ENCODE data around the gene LPO.

LPO gene

DNA sequence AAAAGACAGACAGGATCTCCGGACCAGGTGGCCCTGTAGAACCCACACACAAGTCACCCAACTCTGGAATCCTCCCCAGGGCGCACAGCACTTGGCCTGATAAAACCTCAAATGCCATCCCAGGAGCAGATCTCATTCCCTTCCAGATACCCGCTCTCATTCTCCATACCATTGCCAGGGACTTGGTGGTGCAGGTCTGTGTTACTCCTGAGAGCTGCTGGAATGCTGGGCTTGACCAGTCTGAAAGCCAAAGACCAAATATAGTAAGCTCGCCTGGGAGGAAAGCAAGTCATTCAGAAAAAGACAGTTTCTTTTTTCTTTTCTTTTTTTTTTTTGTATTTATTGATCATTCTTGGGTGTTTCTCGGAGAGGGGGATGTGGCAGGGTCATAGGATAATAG is 30.0 kb upstream of the LPO start:
- in situ Hi-C loops (cut with HindIII; ENCODE audit: low pct_unique_long_range_greater_than_20kb, low sequenced_read_pairs), result no loop called here
- no peak for TF ChIP-seq JUND (IDR thresholded peaks at IDR 0.05; ENCODE audit: low read depth)
- no peak for DNase-seq (ENCODE audit: low read depth in 1 of 2, low spot score in 1 of 2)

DNA sequence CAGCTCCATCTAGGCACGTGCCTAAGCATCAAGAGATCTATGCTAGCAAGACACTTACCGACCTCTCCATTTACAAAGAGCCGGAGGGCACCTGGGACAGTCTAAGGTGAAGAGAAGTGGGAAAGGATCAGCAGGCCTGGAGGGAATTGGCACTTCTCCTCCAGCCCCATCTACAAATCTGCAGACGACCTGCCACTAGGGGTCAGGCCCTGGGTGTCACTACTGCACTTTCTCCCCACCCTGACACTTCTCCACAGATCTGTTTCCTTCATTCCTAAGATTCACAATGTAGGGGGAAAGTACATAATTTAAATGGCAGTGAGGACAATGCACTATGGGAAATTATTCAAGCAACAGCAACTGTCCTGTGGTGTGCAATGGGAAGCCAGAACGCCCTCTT is 27.5 kb upstream of the LPO start:
- in situ Hi-C loops (cut with HindIII; ENCODE audit: low pct_unique_long_range_greater_than_20kb, low sequenced_read_pairs), result no loop called here
- TF ChIP-seq JUND (IDR thresholded peaks at IDR 0.05; ENCODE audit: low read depth), result no peak
- no peak for DNase-seq (ENCODE audit: low read depth in 1 of 2, low spot score in 1 of 2)

DNA sequence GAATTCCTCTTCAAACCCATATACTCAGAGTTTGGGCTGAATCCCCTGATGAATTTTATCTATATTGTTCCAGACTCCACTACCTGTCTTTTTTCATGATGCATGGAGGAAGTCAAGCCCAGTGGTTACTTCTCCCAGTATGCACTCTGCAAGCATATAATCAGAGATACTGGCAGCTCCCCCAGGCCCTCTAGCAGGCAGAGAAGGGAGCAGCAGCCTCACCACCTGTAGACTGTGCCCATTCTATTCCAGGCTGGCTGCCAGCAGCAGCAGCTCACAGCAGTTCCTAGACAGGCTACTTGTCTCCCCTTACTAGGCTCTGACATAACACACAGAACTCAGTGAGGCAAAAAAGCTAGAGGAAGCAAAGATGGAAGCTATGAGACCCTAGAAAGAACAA is 22.7 kb upstream of the LPO start:
- peak in 1 of 2 experiments; percentile 18 for DNase-seq (ENCODE audit: low read depth in 1 of 2, low spot score in 1 of 2)
- in situ Hi-C loops (cut with HindIII; ENCODE audit: low pct_unique_long_range_greater_than_20kb, low sequenced_read_pairs), result no loop called here
- no peak for TF ChIP-seq JUND (IDR thresholded peaks at IDR 0.05; ENCODE audit: low read depth)

DNA sequence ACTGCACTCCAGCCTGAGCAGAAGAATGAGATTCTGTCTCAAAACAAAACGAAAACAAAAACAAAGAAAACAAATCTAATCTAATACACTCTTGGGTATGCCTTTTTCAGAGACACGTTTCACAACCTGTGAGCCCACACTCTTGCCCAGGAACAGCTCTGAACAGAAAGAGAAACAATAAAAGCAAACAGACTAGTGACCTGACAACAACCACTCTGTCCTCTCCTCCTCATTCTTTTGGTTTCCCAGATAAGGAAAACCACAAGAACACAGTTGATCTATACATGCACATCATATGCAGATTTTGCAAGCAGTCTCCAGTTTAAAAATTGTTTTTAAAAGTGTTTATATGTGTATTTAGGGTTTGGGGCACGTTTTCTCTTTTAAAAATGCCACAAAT is 20.6 kb upstream of the LPO start:
- DNase-seq (ENCODE audit: low read depth in 1 of 2, low spot score in 1 of 2), result no peak
- TF ChIP-seq JUND (IDR thresholded peaks at IDR 0.05; ENCODE audit: low read depth), result no peak
- in situ Hi-C loops (cut with HindIII; ENCODE audit: low pct_unique_long_range_greater_than_20kb, low sequenced_read_pairs), result no loop called here

DNA sequence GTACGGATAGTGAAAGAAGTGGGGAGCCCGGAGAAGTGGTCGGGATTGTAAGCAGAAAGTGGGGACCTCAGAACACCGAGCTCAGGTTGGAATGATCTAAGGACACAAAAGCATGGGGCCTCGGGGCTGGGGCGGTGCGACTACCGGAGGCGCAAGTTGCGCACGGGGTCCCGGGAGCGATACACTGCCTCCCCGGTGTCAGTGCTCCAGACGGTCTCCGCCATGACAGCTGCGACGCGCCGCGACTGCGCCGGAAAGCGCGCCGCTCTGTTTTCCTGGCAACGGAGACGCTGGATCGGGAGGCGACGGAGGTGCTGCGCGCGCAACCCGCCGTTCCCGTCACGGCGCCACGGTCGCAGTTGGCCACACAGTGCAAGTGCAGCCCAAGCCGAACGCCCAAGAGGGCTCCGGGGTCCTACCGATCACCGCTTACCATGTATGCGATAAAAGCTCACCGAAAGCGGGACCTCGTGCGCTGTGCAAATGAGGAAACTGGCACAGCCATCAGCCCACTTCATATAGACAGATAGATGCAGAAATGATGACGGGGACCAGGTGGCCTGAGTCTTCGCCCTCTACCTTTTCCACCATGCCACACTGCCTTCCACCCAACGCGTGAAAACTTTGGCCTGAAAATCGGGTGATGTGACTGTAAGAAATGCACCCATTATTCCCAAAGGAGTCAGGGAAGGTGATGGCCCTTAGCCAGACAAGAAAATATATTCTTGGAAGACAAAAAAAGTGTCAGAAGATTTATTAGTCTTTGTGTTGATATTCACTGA is 19.2 kb upstream of the LPO start, which contains the start of gene MKS1:
Gene MKS1, minus strand, starts transcription at position 249 of the 782 bp plus-strand sequence. Its CDS starts 25 bp downstream, at position 224.
- TF ChIP-seq JUND (IDR thresholded peaks at IDR 0.05; ENCODE audit: low read depth), result no peak
- DNase-seq (ENCODE audit: low read depth in 1 of 2, low spot score in 1 of 2), result peak; percentile 95 to 98
- in situ Hi-C loops (cut with HindIII; ENCODE audit: low pct_unique_long_range_greater_than_20kb, low sequenced_read_pairs), result no loop called here

DNA sequence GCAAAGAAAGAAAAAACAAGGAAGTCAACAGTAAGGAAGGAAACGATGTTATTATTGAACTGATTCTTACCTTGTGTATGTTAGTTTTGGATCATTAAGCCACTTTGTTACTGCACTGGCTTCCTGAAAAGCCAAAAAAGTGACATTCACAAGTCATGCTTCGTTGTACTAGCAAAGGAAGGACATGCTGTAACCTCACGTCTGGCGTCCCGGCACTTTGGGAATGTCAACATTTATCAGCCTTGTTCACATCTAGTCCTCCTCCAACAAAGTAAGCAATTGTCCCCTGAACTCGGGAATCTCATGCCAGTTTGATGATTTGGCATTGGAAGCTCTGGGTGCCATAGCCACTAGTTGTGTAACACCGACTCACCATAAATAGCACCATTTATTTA is 18.6 kb upstream of the LPO start:
- no peak for DNase-seq (ENCODE audit: low read depth in 1 of 2, low spot score in 1 of 2)
- in situ Hi-C loops (cut with HindIII; ENCODE audit: low pct_unique_long_range_greater_than_20kb, low sequenced_read_pairs), result no loop called here
- no peak for TF ChIP-seq JUND (IDR thresholded peaks at IDR 0.05; ENCODE audit: low read depth)

DNA sequence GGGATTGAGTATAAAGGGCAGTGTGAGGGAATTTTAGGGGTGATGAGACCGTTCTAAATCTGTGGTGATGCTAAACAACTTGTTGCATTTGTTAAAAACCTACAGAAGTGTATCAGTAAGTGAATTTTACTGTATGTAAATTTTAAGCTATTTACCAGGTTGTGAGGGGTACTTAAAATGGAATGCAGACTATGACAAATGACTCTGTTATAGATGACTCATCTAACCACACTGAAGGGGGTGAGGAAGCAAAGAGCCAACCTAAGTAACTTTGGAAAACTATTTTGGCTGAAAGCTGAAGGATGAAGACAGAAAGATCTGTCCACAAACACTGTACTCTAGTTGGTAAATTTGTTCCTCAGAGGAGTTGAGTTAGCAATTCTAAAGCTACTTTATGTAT is 14.1 kb upstream of the LPO start:
- TF ChIP-seq JUND (IDR thresholded peaks at IDR 0.05; ENCODE audit: low read depth), result no peak
- DNase-seq (ENCODE audit: low read depth in 1 of 2, low spot score in 1 of 2), result no peak
- in situ Hi-C loops (cut with HindIII; ENCODE audit: low pct_unique_long_range_greater_than_20kb, low sequenced_read_pairs), result no loop called here

DNA sequence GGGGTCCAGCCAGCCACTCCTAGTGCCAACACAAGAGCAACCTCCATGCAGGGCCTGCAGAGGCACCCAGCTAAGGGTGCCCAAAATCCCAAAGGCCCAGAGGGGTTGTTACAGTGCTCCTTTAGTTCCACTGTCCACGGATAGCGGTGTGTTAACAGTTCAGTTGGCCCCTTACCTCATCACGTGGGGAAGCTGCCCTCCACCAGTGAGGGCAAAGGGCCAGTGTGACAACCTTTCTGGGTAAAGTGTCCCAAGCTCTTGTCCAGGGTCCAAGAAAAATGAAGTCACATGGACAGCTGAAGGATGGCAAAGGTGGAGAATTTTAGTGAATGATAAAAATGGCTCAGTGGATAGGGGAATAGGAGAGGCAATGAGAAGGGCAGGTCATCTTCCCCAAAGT is 10.7 kb upstream of the LPO start:
- in situ Hi-C loops (cut with HindIII; ENCODE audit: low pct_unique_long_range_greater_than_20kb, low sequenced_read_pairs), result no loop called here
- no peak for TF ChIP-seq JUND (IDR thresholded peaks at IDR 0.05; ENCODE audit: low read depth)
- no peak for DNase-seq (ENCODE audit: low read depth in 1 of 2, low spot score in 1 of 2)

DNA sequence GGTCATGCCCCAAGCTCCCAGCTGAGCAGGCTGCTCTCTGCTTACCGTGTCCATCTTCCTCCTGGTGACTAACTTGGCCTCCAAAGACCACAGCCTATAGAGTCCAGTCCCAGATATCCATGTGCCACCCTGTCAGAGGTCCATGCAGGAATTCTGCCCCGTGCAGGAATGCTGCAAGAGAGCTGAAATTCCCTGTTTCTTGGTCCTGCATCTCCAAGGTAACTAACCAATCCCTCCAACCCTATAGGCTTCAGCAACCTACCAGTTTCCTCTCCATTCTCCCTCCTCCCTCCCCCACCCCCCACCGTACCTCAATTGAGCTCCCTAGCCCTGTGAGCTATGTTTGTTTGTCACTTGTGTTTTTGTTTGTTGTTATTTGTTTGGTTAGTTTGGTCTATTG is 9.7 kb upstream of the LPO start:
- no peak for DNase-seq (ENCODE audit: low read depth in 1 of 2, low spot score in 1 of 2)
- in situ Hi-C loops (cut with HindIII; ENCODE audit: low pct_unique_long_range_greater_than_20kb, low sequenced_read_pairs), result no loop called here
- no peak for TF ChIP-seq JUND (IDR thresholded peaks at IDR 0.05; ENCODE audit: low read depth)

DNA sequence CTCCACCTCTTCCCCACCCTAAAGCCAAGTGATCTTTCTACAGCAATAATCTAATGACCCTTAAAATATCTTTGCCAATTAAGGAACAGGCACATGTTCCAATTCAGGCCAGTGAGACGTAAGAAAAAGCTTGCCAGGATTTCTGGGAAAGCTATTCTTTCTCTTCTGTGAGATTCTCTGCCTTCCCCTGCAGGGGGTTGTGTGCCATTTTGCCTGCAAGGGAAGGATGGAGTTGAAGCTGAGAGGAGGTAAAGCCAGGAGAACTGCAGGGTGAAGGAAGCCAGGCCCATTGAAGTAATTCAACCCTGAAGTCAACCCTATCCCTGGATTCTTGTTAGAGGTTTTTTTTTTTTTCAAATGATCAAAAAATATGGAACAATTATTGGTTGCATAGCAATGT is 9.0 kb upstream of the LPO start:
- no peak for DNase-seq (ENCODE audit: low read depth in 1 of 2, low spot score in 1 of 2)
- TF ChIP-seq JUND (IDR thresholded peaks at IDR 0.05; ENCODE audit: low read depth), result no peak
- in situ Hi-C loops (cut with HindIII; ENCODE audit: low pct_unique_long_range_greater_than_20kb, low sequenced_read_pairs), result no loop called here

DNA sequence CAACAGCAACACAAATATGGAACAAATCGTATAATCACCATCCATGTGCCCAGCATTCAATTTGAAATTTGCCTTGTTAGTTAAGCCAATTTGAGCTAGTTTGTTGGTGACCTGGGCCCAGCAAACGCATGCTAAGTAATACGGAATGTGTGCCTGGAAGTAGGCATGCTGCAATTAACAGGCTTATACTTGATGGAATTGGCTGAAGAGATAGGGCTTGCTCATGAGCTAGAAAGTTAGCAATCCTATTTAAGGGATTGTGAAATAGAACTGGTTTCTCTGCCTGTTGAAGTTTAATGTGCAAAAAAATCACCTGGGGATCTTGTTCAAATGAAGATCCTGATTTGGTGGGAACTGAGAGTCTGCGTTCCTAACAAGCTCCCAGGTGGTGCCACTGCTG is 8.5 kb upstream of the LPO start:
- TF ChIP-seq JUND (IDR thresholded peaks at IDR 0.05; ENCODE audit: low read depth), result no peak
- in situ Hi-C loops (cut with HindIII; ENCODE audit: low pct_unique_long_range_greater_than_20kb, low sequenced_read_pairs), result no loop called here
- DNase-seq (ENCODE audit: low read depth in 1 of 2, low spot score in 1 of 2), result no peak

DNA sequence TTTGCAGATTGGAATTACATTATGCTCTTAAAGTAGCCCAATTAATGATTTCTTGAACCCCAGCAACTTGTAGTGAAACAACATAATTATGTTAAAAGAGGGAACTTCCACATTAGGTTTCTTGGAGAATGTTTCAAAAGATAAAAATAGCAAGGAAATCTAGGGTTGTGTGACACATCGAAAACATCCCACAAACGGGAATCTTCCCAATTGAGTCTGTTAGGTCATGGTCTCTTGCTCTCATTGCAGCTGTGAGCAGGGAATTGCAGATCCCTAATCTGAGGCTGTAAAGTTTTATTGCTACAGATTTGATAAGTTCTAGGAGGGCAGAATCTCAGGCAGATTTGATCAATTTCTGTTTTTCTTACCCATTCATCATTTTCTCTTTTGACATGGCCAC is 6.7 kb upstream of the LPO start:
- DNase-seq (ENCODE audit: low read depth in 1 of 2, low spot score in 1 of 2), result no peak
- in situ Hi-C loops (cut with HindIII; ENCODE audit: low pct_unique_long_range_greater_than_20kb, low sequenced_read_pairs), result no loop called here
- no peak for TF ChIP-seq JUND (IDR thresholded peaks at IDR 0.05; ENCODE audit: low read depth)

DNA sequence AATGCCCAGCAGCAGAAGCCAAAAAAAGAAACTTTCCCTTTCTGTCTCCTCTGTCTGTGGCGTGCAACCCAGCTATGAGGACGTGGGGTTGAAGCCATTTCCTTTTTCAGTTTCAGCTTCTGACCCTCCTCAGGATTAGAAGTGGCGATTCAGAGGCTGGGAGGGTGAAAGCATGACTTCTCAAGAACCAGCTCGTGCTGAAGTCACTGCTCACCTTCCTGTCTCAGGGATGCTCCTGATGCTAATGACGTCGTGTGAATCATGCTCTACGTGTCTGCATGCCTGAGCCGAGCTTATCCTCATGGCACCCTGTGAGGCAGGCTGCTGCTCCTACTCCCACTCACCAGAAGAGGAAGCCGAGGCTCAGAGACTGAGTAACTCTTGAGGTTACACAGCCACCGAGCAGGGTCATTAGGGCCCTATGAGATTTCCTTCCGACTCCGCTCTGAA is 5.7 kb upstream of the LPO start:
- TF ChIP-seq JUND (IDR thresholded peaks at IDR 0.05; ENCODE audit: low read depth), result no peak
- no peak for DNase-seq (ENCODE audit: low read depth in 1 of 2, low spot score in 1 of 2)
- in situ Hi-C loops (cut with HindIII; ENCODE audit: low pct_unique_long_range_greater_than_20kb, low sequenced_read_pairs), result no loop called here

DNA sequence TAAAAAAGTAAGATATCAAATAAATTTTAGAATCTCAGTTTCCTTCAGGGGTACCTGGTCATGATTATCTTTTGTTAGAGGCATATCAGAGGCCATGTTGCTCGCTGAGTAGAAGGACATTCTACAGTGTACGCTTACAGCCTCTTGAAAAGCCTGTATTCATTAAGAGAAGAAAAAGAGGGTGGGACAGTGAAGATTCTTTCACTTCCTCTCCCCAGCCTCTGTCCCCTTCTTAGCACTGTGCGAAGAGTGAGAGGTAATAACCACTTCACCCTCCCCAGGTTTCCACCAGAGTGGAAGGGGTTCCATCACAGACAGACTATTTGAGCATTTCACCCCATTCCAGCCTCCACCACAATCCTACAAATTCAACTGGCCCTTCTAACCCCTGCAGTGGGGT is 4.8 kb upstream of the LPO start:
- DNase-seq (ENCODE audit: low read depth in 1 of 2, low spot score in 1 of 2), result no peak
- in situ Hi-C loops (cut with HindIII; ENCODE audit: low pct_unique_long_range_greater_than_20kb, low sequenced_read_pairs), result no loop called here
- no peak for TF ChIP-seq JUND (IDR thresholded peaks at IDR 0.05; ENCODE audit: low read depth)

Data from T47D (cell line).